IMR-90 (cell line): ENCODE measurements around the gene GLT1D1. TPM values are rescaled to one million over a fixed set of nuclear protein-coding genes. Genes with fewer than 3 reads are reported as not detected.
A peak's percentile ranks its signal among the peaks of the same experiment; 100 is the strongest.

ENCODE experiments used
- ATAC-seq: fragments of 200-7000 bp; cut with Tn5 transposase; 2 replicates; pipeline ENCODE4 v1.9.1; 2020; ENCODE audit warnings: low read depth, mild to moderate bottlenecking, moderate library complexity
- BruUV-seq: library from RNA; stranded (reverse); fragments of 400-500 nt; replicated peaks from 2 replicates; lab custom pipeline; 2021; lab: Mats Ljungman, UMichigan
- CTCF ChIA-PET: fragments of 300-600 bp; formaldehyde crosslinking; extraction: SDS; loops from one replicate; lab custom pipeline; 2021; ENCODE audit warnings: antibody characterized with exemption; lab: Yijun Ruan, JAX
- POLR2A ChIA-PET: fragments of 300-600 bp; sonication (Branson Sonifier 250); formaldehyde crosslinking; loops from one replicate; lab custom pipeline; 2022; ENCODE audit warnings: antibody characterized with exemption; ENCODE audit not compliant: unreplicated experiment; lab: Charles Lee
- DNase-seq: peaks from one replicate; pipeline ENCODE4 v3.0.0; 2013
- H2AFZ ChIP-seq: replicated peaks from 2 replicates; pipeline ENCODE3; 2013; ENCODE audit warnings: low read length, mild to moderate bottlenecking; ENCODE audit not compliant: poor library complexity
- H2AK5ac ChIP-seq: 2 replicates; pipeline ENCODE4 v1.6.1; 2013; ENCODE audit warnings: low read depth, low read length, inconsistent platforms
- H2AK9ac ChIP-seq: replicated peaks from 2 replicates; pipeline ENCODE3; 2013; ENCODE audit warnings: mild to moderate bottlenecking, low read depth, low read length, moderate library complexity; ENCODE audit not compliant: poor library complexity
- H2BK120ac ChIP-seq: 2 replicates; pipeline ENCODE4 v1.6.1; 2013; ENCODE audit warnings: low read depth, low read length, inconsistent platforms
- H2BK15ac ChIP-seq: 3 replicates; pipeline ENCODE4 v1.6.1; 2013; ENCODE audit warnings: low read depth, low read length, inconsistent platforms
- H2BK20ac ChIP-seq: 2 replicates; pipeline ENCODE4 v1.6.1; 2013; ENCODE audit warnings: low read depth, mild to moderate bottlenecking, inconsistent platforms, low read length, moderate library complexity
- H2BK5ac ChIP-seq: 2 replicates; pipeline ENCODE4 v1.6.1; 2013; ENCODE audit warnings: mild to moderate bottlenecking, low read depth, low read length, inconsistent platforms; ENCODE audit not compliant: poor library complexity, severe bottlenecking
- H3K14ac ChIP-seq: replicated peaks from 2 replicates; pipeline ENCODE4 v1.6.1; 2013; ENCODE audit warnings: low read depth, low read length, inconsistent platforms
- H3K18ac ChIP-seq: 2 replicates; pipeline ENCODE4 v1.6.1; 2013; ENCODE audit warnings: low read depth, low read length, control low read depth
- H3K23ac ChIP-seq: 2 replicates; pipeline ENCODE4 v1.6.1; 2013; ENCODE audit warnings: low read depth, low read length, inconsistent platforms
- H3K27ac ChIP-seq: 2 replicates; pipeline ENCODE4 v1.5.1; 2013; ENCODE audit warnings: mild to moderate bottlenecking, control low read depth, low read length; ENCODE audit not compliant: insufficient read depth
- H3K27me3 ChIP-seq: 2 replicates; pipeline ENCODE4 v1.6.1; 2013; ENCODE audit warnings: low read length; ENCODE audit not compliant: control insufficient read depth, insufficient read depth
- H3K36me3 ChIP-seq: 2 replicates; pipeline ENCODE4 v1.6.1; 2013; ENCODE audit warnings: low read length, mixed read lengths; ENCODE audit not compliant: control insufficient read depth, insufficient read depth
- H3K4ac ChIP-seq: 2 replicates; pipeline ENCODE4 v1.6.1; 2013; ENCODE audit warnings: low read depth, low read length, inconsistent platforms
- H3K4me1 ChIP-seq: 2 replicates; pipeline ENCODE4 v1.6.1; 2013; ENCODE audit warnings: low read length, mixed read lengths; ENCODE audit not compliant: control insufficient read depth, insufficient read depth
- H3K4me2 ChIP-seq: 2 replicates; pipeline ENCODE4 v1.6.1; 2013; ENCODE audit warnings: low read depth, mild to moderate bottlenecking, control low read depth, low read length, moderate library complexity
- H3K4me3 ChIP-seq: 2 replicates; pipeline ENCODE4 v1.5.1; 2013; ENCODE audit warnings: low read depth, mild to moderate bottlenecking, control low read depth, low read length, moderate library complexity; ENCODE audit not compliant: insufficient read depth
- H3K56ac ChIP-seq: 2 replicates; pipeline ENCODE4 v1.6.1; 2013; ENCODE audit warnings: low read length, inconsistent platforms; ENCODE audit not compliant: insufficient read depth; ENCODE audit errors: extremely low read depth
- H3K79me1 ChIP-seq, 2 experiments: 2 replicates each; pipeline ENCODE4 v1.6.1; 2013; ENCODE audit warnings: low read length in 2 of 2, inconsistent platforms in 1 of 2, low read depth in 1 of 2
- H3K9ac ChIP-seq: 2 replicates; pipeline ENCODE4 v1.6.1; 2013; ENCODE audit warnings: low read depth, low read length, control low read depth
- H3K9me1 ChIP-seq: 2 replicates; pipeline ENCODE4 v1.6.1; 2013; ENCODE audit warnings: low read length, inconsistent platforms; ENCODE audit not compliant: insufficient read depth
- H3K9me3 ChIP-seq: 2 replicates; pipeline ENCODE4 v1.6.1; 2013; ENCODE audit warnings: low read length; ENCODE audit not compliant: control insufficient read depth, insufficient read depth
- H4K20me1 ChIP-seq: 2 replicates; pipeline ENCODE4 v1.6.1; 2013; ENCODE audit warnings: low read length, inconsistent platforms; ENCODE audit not compliant: insufficient read depth
- H4K5ac ChIP-seq: 2 replicates; pipeline ENCODE4 v1.6.1; 2013; ENCODE audit warnings: mild to moderate bottlenecking, low read depth, low read length, control low read depth
- H4K8ac ChIP-seq, 2 experiments: 2 replicates each; pipeline ENCODE4 v1.6.1; 2013; ENCODE audit warnings: low read depth in 2 of 2, low read length in 2 of 2, control low read depth in 1 of 2, inconsistent platforms in 1 of 2
- H4K91ac ChIP-seq: 2 replicates; pipeline ENCODE4 v1.6.1; 2013; ENCODE audit warnings: low read depth, low read length, inconsistent platforms; ENCODE audit not compliant: insufficient read depth
- CEBPB ChIP-seq: IDR thresholded peaks from 2 replicates; pipeline ENCODE4 v1.6.1; 2012; ENCODE audit warnings: low read depth, low read length, improper control_type of control experiment
- FOS ChIP-seq: fragments of 150-350 bp; IDR thresholded peaks from 2 replicates; pipeline ENCODE4 v1.6.1; 2016; ENCODE audit warnings: low read depth, low read length
- WGBS, 2 experiments: methylation state at CpG; one replicate each; pipeline versions ENCODE4 v1.1.5 to v1.1.7; 2013; ENCODE audit warnings: missing lambda C conversion rate in 2 of 2; ENCODE audit not compliant: insufficient read length in 1 of 2; ENCODE audit errors: extremely low coverage in 2 of 2; 5-methylcytosine and 5-hydroxymethylcytosine counted together
- dilution Hi-C: fragments of 300-500 bp; cut with HindIII; formaldehyde crosslinking; loops from one replicate; pipeline ENCODE4 v1.14.3; 2018; ENCODE audit warnings: low sequenced_read_pairs; ENCODE audit not compliant: unreplicated experiment
- in situ Hi-C: fragments of 300-500 bp; cut with MboI; formaldehyde crosslinking; loops from 3 replicates; pipeline ENCODE4 v1.14.3; 2019; ENCODE audit warnings: low sequenced_read_pairs, inconsistent platforms, mixed read lengths
- intact Hi-C: fragments of 100-400 bp; cut with micrococcal nuclease; formaldehyde crosslinking; loops from 2 replicates; pipeline ENCODE4 v1.10.0; 2022
- polyA plus RNA-seq, 3 experiments: library from polyadenylated mRNA; depleted of rRNA; stranded (reverse); fragments of >200 nt; gene quantifications; 2 replicates each; pipeline ENCODE4 v1.2.3, GENCODE V29; 2012; ENCODE audit warnings: low replicate concordance in 1 of 3
- total RNA-seq: library from RNA; depleted of rRNA; stranded (reverse); fragments of >200 nt; gene quantifications from 2 replicates; pipeline ENCODE4 v1.2.3, GENCODE V29; 2012

Gene GLT1D1
- total and polyA plus RNA-seq, 2 of the 4 experiments (the other 2 are of a cell fraction): not detected

DNA sequence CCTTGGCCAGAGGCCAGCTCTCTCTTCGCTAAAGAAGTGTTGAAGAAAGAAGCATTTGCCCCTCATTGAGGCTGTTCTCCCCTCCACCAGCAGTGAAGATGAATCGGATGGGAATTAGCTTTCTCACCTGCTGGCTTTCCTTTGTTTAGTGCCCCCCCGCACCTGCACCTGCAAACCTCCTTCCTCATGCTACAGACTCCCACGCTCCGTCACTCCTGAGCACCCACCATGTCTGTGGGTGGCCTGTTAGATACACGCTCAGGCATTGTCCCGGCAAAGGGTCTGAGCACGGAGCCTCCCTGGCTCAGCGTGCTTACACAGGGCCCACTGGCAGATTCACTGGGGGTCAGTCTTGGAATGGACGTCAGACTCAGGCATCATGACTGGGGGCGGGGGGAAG lies 121.6 kb downstream of the GLT1D1 start:
- H3K4ac ChIP-seq: no peak overlapping the region
- H3K27ac ChIP-seq: no peak overlapping the region
- no peak for ATAC-seq
- H3K4me3 ChIP-seq: no peak overlapping the region
- no peak overlapping the region for H2AK9ac ChIP-seq
- no peak overlapping the region for H2BK15ac ChIP-seq
- in situ Hi-C loops: no loop called here
- H3K4me2 ChIP-seq: no peak overlapping the region
- no peak overlapping the region for H3K18ac ChIP-seq
- no TSS peak for BruUV-seq
- H4K20me1 ChIP-seq: no peaks in the 10 kb centered on the region
- H3K79me1 ChIP-seq: no peaks in the 10 kb centered on the region
- 0 out of 2 replicates have a peak overlapping the region, but pooled peaks have one; percentile 0 for H3K56ac ChIP-seq
- H4K91ac ChIP-seq: no peak overlapping the region
- H3K9me1 ChIP-seq: no peaks in the 10 kb centered on the region
- dilution Hi-C loops: no loop called here
- H2AFZ ChIP-seq: no peak overlapping the region
- no peak for DNase-seq
- no peak overlapping the region for H4K8ac ChIP-seq
- H3K9ac ChIP-seq: no peak overlapping the region
- WGBS, 2 experiments: 40% methylated on average over 3 of the region's 11 CpGs; no CpG with 5 or more reads in 1 of the 2 experiments
- ChIA-PET POLR2A (no interaction called here), CTCF (no interaction called here)
- no peak overlapping the region for H3K23ac ChIP-seq
- no peaks in the 10 kb centered on the region for H3K4me1 ChIP-seq
- H4K5ac ChIP-seq: no peak overlapping the region
- TF ChIP-seq CEBPB: no peak
- TF ChIP-seq FOS: no peak
- no peak overlapping the region for H3K14ac ChIP-seq
- H2AK5ac ChIP-seq: no peak overlapping the region
- no peaks in the 10 kb centered on the region for H3K36me3 ChIP-seq
- H3K27me3 ChIP-seq: no peaks in the 10 kb centered on the region
- intact Hi-C loops: no loop called here
- no peak overlapping the region for H2BK20ac ChIP-seq
- no peak overlapping the region for H2BK5ac ChIP-seq
- H2BK120ac ChIP-seq: no peak overlapping the region
- peaks cover 44% of the 10 kb centered on the region for H3K9me3 ChIP-seq
